Endodermal cell (in vitro differentiated cells): Measurements from ENCODE around the gene PLA2G2A. TPM values are rescaled to one million over a fixed set of nuclear protein-coding genes. Genes with fewer than 3 reads are reported as not detected.
"Not testable (repeated sequence)": the region's sequence is repeated elsewhere in the genome, so short reads cannot be mapped to it uniquely, and the experiment has no call there.

Source experiments
- DNase-seq: peaks from one replicate; pipeline ENCODE4 v3.0.0-alpha.2; 2017
- H3K27ac ChIP-seq: 2 replicates; pipeline ENCODE4 v1.5.1; 2013; ENCODE audit warnings: mild to moderate bottlenecking, low read depth, low read length, moderate library complexity
- H3K27me3 ChIP-seq: 2 replicates; pipeline ENCODE4 v1.6.1; 2013; ENCODE audit warnings: mild to moderate bottlenecking, low read length, moderate library complexity; ENCODE audit not compliant: insufficient read depth, control insufficient read depth, poor library complexity, severe bottlenecking
- H3K36me3 ChIP-seq: 2 replicates; pipeline ENCODE4 v1.7.0; 2013; ENCODE audit warnings: mild to moderate bottlenecking, low read length, moderate library complexity; ENCODE audit not compliant: control insufficient read depth, insufficient read depth
- H3K4me1 ChIP-seq: one replicate; pipeline ENCODE4 v1.7.0; 2013; ENCODE audit warnings: low read length; ENCODE audit not compliant: control insufficient read depth, insufficient read depth
- H3K4me3 ChIP-seq: 2 replicates; pipeline ENCODE4 v1.5.1; 2013; ENCODE audit warnings: mild to moderate bottlenecking, low read length, moderate library complexity
- H3K9ac ChIP-seq: 2 replicates; pipeline ENCODE4 v1.6.1; 2013; ENCODE audit warnings: mild to moderate bottlenecking, low read length, moderate library complexity; ENCODE audit not compliant: poor library complexity, severe bottlenecking; ENCODE audit errors: extremely low read depth
- H3K9me3 ChIP-seq: 2 replicates; pipeline ENCODE4 v1.6.1; 2013; ENCODE audit warnings: mild to moderate bottlenecking, low read length, moderate library complexity; ENCODE audit not compliant: control insufficient read depth
- H3K27ac Mint-ChIP-seq: 2 replicates; pipeline ENCODE4 v1.8.0; 2020; ENCODE audit warnings: mixed read lengths
- H3K27me3 Mint-ChIP-seq: 2 replicates; pipeline ENCODE4 v1.8.0; 2021; ENCODE audit warnings: mild to moderate bottlenecking, mixed read lengths; ENCODE audit not compliant: insufficient read depth
- H3K36me3 Mint-ChIP-seq: 2 replicates; pipeline ENCODE4 v1.8.0; 2020; ENCODE audit warnings: low read depth, mixed read lengths
- H3K4me1 Mint-ChIP-seq: 2 replicates; pipeline ENCODE4 v1.8.0; 2020; ENCODE audit warnings: mixed read lengths
- H3K4me3 Mint-ChIP-seq: 2 replicates; pipeline ENCODE4 v1.8.0; 2020; ENCODE audit warnings: mild to moderate bottlenecking, moderate library complexity, mixed read lengths
- H3K9me3 Mint-ChIP-seq: 2 replicates; pipeline ENCODE4 v1.8.0; 2020; ENCODE audit warnings: mild to moderate bottlenecking, mixed read lengths
- WGBS, 2 experiments: methylation state at CpG; one replicate each; pipeline versions ENCODE4 v1.1.5 to v1.1.7; 2013; ENCODE audit warnings: missing lambda C conversion rate in 2 of 2, mixed read lengths in 1 of 2; ENCODE audit not compliant: insufficient coverage in 1 of 2, insufficient read length in 1 of 2; 5-methylcytosine and 5-hydroxymethylcytosine counted together
- total RNA-seq, 2 donors: library from RNA; stranded (reverse); fragmentation: NEBNext Ultra II Directional in 1 of 2; extraction: Animal tissue kit (Norgen Biotek cat#: 25700) in 1 of 2; gene quantifications; 2 replicates in 1 of 2; 3 replicates in 1 of 2; pipeline ENCODE4 v1.2.1, GENCODE V29; 2021
- TF ChIP-seq, protein P1 (sequence below): fragments of 200-600 bp; sonication (generic); conservative IDR thresholded peaks from 2 replicates; pipeline ENCODE4 v1.5.0; 2021; ENCODE audit warnings: antibody characterized with exemption, mild to moderate bottlenecking

PLA2G2A gene
- total RNA-seq, 2 donors from 2014 or later = 1.0 TPM; not detected in 1

DNA sequence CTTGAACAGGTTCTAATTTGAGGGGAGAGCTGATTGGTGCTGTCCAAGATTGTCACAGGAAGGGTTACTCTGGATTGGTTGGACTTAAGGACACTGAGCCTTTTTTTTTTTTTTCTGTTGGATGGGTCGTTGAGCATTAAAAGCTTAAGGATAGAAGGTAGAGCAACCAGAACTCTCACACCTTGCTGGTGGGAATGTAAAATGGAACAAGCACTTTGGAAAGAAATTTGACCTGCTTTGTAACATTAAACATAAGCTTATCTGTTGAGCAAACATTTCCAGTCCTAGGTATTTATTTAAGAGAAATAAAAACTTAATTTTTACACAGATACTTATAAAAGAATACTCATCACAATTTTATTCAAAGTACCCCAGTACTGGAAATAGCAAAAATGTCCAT is 29.8 kb upstream of the PLA2G2A start:
- no peaks in the 10 kb centered on the region for H3K36me3 Mint-ChIP-seq
- Histone ChIP-seq H3K36me3 (no peaks in the 10 kb centered on the region), H3K4me3 (no peak overlapping the region), H3K27ac (no peak overlapping the region), H3K9ac (no peak overlapping the region), H3K4me1 (no peaks in the 10 kb centered on the region), H3K27me3 (no peaks in the 10 kb centered on the region), H3K9me3 (peaks cover 19% of the 10 kb centered on the region)
- DNase-seq = no peak
- no peaks in the 10 kb centered on the region for H3K4me1 Mint-ChIP-seq
- no peak overlapping the region for H3K27ac Mint-ChIP-seq
- peaks cover 45% of the 10 kb centered on the region for H3K9me3 Mint-ChIP-seq
- no peak overlapping the region for H3K4me3 Mint-ChIP-seq
- peaks cover 2% of the 10 kb centered on the region for H3K27me3 Mint-ChIP-seq
- TF ChIP-seq, protein P1, sequence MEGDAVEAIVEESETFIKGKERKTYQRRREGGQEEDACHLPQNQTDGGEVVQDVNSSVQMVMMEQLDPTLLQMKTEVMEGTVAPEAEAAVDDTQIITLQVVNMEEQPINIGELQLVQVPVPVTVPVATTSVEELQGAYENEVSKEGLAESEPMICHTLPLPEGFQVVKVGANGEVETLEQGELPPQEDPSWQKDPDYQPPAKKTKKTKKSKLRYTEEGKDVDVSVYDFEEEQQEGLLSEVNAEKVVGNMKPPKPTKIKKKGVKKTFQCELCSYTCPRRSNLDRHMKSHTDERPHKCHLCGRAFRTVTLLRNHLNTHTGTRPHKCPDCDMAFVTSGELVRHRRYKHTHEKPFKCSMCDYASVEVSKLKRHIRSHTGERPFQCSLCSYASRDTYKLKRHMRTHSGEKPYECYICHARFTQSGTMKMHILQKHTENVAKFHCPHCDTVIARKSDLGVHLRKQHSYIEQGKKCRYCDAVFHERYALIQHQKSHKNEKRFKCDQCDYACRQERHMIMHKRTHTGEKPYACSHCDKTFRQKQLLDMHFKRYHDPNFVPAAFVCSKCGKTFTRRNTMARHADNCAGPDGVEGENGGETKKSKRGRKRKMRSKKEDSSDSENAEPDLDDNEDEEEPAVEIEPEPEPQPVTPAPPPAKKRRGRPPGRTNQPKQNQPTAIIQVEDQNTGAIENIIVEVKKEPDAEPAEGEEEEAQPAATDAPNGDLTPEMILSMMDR = no peak
- 71% methylated on average over 1 of the region's 1 CpG; no CpG with 5 or more reads in 1 of the 2 experiments for WGBS, 2 experiments

DNA sequence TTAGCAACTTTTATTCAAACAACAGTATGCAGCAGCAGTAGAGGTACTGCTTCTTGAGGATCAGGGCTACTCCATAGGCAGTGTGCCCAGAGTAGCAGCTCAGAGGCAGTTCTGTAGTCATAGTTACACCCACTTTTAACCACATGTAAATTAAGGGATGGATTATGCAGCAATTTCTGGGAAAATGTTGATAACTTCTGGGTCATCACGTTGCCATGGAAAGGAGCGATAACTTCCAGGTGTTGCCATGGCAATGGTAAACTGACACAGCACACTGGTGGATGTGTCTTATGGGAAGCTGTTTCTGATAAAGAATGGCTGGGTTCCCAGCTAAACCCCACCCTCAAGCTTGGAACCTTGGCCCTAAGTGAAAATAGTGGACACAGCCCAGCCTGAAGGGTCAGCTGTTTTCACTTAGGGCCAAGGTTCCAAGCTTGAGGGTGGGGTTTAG is 29.0 kb upstream of the PLA2G2A start:
- H3K4me3 ChIP-seq = no peak overlapping the region
- DNase-seq = no peak
- H3K27me3 ChIP-seq = no peaks in the 10 kb centered on the region
- no peaks in the 10 kb centered on the region for H3K36me3 ChIP-seq
- H3K4me1 Mint-ChIP-seq = no peaks in the 10 kb centered on the region
- H3K4me1 ChIP-seq = no peaks in the 10 kb centered on the region
- no peak overlapping the region for H3K9ac ChIP-seq
- no peak overlapping the region for H3K27ac Mint-ChIP-seq
- H3K27me3 Mint-ChIP-seq = peaks cover 4% of the 10 kb centered on the region
- no peak overlapping the region for H3K4me3 Mint-ChIP-seq
- peaks cover 4% of the 10 kb centered on the region for H3K36me3 Mint-ChIP-seq
- no peak overlapping the region for H3K27ac ChIP-seq
- peaks cover 14% of the 10 kb centered on the region for H3K9me3 ChIP-seq
- TF ChIP-seq, protein P1 = no peak
- peaks cover 50% of the 10 kb centered on the region for H3K9me3 Mint-ChIP-seq
- 92 to 100% methylated on average over 2 of the region's 2 CpGs for WGBS, 2 experiments

DNA sequence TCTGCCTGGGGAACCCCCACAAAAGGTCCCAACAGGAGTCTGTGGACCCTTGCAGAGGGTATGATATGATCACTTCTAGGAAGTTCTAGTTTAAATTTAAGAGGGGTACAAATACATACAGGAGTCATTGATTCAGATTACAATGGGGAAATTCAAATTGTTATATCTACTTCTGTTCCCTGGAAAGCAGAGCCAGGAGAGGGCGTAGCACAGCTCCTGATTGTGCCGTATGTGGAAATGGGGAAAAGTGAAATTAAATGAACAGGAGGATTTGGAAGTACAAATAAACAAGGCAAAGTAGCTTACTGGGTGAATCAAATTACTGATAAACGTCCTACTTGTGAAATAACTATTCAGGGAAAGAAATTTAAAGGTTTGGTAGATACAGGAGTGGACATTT is 19.4 kb upstream of the PLA2G2A start:
- not testable (repeated sequence) for H3K36me3 ChIP-seq, H3K27ac ChIP-seq, H3K4me3 Mint-ChIP-seq, H3K27ac Mint-ChIP-seq, H3K27me3 Mint-ChIP-seq, H3K9ac ChIP-seq, H3K27me3 ChIP-seq, DNase-seq, H3K4me1 Mint-ChIP-seq, H3K4me1 ChIP-seq
- Histone ChIP-seq H3K4me3 (peak overlapping the region; percentile 32), H3K9me3 (peaks cover 61% of the 10 kb centered on the region)
- Mint-ChIP-seq H3K9me3 (peaks cover 88% of the 10 kb centered on the region), H3K36me3 (peaks cover 12% of the 10 kb centered on the region)
- WGBS, 2 experiments = 86% methylated on average over 1 of the region's 3 CpGs; no CpG with 5 or more reads in 1 of the 2 experiments

DNA sequence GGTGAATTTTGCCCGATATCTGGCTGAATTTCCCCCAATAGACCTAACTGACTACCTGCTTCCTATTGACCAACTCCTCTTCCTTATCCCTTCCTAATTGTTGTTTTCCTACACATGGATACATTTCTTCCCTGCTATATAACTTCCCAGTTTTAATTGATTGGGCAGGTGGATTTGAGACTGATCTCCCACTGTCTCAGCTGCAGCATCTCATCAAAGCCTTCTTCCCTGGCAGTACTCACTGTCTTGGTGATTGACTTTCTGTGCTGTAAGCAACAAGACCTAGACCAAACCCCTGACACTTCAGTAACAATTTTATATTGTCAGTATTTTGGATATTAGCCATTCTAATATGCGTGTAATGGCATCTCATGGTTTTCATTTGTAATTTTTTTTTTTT is 11.3 kb upstream of the PLA2G2A start:
- DNase-seq = no peak
- 68 to 71% methylated on average over 1 to 2 of the region's 2 CpGs for WGBS, 2 experiments
- no peak overlapping the region for H3K27ac ChIP-seq

DNA sequence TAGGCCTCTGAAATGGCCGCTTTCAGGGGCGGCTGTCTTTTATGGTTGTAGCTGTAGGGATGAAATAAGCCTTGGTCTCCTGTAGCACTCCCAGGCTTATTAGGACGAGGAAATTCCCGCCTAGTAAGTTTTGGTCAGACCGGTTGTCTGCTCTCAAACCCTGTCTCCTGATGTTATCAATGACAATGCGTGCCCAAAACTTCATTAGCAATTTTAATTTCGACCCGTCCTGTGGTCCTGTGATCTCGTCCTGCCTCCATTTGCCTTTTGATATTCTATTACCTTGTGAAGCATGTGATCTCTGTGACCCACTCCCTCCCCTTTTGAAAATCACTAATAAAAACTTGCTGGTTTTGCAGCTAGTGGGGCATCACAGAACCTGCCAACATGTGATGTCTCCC is 10.8 kb upstream of the PLA2G2A start:
- not testable (repeated sequence) for H3K36me3 ChIP-seq, H3K9ac ChIP-seq, H3K9me3 ChIP-seq, H3K27me3 Mint-ChIP-seq, H3K36me3 Mint-ChIP-seq, H3K27ac Mint-ChIP-seq, H3K4me3 Mint-ChIP-seq, H3K4me1 Mint-ChIP-seq, H3K4me1 ChIP-seq, H3K4me3 ChIP-seq, H3K27ac ChIP-seq, H3K27me3 ChIP-seq
- 28 to 31% methylated on average over 7 to 9 of the region's 9 CpGs for WGBS, 2 experiments
- peaks cover 20% of the 10 kb centered on the region for H3K9me3 Mint-ChIP-seq
- peak; percentile 72 for DNase-seq

More for the DNA sequence above, 11.3 kb upstream of the PLA2G2A start:
- no peak overlapping the region for H3K4me3 Mint-ChIP-seq
- peaks cover 5% of the 10 kb centered on the region for H3K27me3 ChIP-seq
- H3K4me1 ChIP-seq = no peaks in the 10 kb centered on the region
- H3K4me1 Mint-ChIP-seq = peaks cover 2% of the 10 kb centered on the region
- no peaks in the 10 kb centered on the region for H3K36me3 Mint-ChIP-seq
- no peak overlapping the region for H3K9ac ChIP-seq
- peaks cover 3% of the 10 kb centered on the region for H3K27me3 Mint-ChIP-seq
- TF ChIP-seq, protein P1 = no peak
- H3K9me3 ChIP-seq = peaks cover 5% of the 10 kb centered on the region
- H3K4me3 ChIP-seq = no peak overlapping the region
- H3K36me3 ChIP-seq = no peaks in the 10 kb centered on the region
- peaks cover 22% of the 10 kb centered on the region for H3K9me3 Mint-ChIP-seq
- H3K27ac Mint-ChIP-seq = no peak overlapping the region
